NCI-H146 (cell line): ENCODE results near the gene ATP8A1.
"Not testable (repeated sequence)": the region's sequence is repeated elsewhere in the genome, so short reads cannot be mapped to it uniquely, and the experiment has no call there.

Source experiments
- DNase-seq: peaks from one replicate; lab custom pipeline; 2025; lab: John Stamatoyannopoulos, UW

Gene ATP8A1

GRCh38 chr4:42656944-42657792 lies at the start of gene ATP8A1:
TSS of gene ATP8A1 (minus strand) at chr4:42657105. CDS start at chr4:42656873, 232 bp downstream.
- DNase-seq = peak; percentile 81

DNA sequence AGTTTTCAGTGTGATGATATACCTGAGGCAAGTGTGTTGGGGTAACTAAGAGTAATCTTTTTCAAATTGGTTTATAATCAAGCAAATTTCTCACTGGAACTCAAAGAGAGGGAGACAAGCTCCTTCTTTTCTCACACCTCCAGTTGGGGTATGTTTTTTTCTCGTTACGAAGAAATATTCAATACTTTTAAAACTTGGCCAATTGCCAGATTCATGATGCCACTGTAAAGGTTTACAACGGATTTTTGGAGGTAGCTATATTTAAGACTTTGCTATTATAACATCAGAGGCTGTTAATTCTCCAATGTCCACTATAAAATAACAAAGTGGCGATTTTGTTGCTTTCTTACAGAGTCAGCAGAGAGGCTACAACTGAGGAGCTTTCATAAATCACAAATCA lies 49.2 kb upstream of the ATP8A1 start:
- no peak for DNase-seq

- DNase-seq = no peak
These were observed 46.9 kb upstream of the ATP8A1 start for GRCh38 chr4:42703813-42704212.

- DNase-seq = no peak
These were observed 46.0 kb upstream of the ATP8A1 start for GRCh38 chr4:42702895-42703294.

DNA sequence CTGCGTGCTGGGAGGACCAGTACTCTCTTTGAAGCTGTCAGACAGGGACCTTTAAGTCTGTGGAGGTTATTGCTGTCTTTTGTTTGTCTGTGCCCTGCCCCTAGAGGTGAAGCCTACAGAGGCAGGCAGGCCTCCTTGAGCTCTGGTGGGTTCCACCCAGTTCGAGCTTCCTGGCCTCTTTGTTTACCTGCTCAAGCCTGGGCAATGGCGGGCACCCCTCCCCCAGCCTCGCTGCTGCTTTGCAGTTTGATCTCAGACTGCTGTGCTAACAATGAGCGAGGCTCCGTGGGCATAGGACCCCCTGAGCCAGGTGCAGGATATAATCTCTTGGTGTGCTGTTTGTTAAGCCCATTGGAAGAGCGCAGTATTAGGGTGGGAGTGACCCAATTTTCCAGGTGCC lies 44.9 kb upstream of the ATP8A1 start:
- not testable (repeated sequence) for DNase-seq

- no peak for DNase-seq
These were observed 33.6 kb upstream of the ATP8A1 start for GRCh38 chr4:42690537-42690936.

DNA sequence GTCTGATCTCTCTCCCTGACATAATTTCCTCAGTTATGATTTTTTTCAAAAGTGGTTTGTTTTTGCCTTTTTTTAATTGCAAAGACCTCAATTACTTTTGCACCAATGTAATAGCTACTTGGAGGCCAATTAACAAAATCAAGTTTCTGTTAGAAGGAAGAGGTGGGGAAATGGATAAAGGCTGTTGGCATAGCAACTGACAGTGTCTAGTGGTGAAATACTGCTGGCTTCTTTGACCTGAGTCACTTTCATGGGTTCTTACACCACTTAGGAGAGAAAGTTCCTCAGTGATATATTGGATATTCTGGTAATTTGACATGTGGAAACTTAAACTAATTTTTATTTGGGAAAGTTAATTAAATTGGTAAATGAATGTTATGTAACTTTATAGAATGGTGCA lies 26.5 kb upstream of the ATP8A1 start:
- no peak for DNase-seq

- no peak for DNase-seq
These were observed 21.6 kb upstream of the ATP8A1 start for GRCh38 chr4:42678512-42678911.

DNA sequence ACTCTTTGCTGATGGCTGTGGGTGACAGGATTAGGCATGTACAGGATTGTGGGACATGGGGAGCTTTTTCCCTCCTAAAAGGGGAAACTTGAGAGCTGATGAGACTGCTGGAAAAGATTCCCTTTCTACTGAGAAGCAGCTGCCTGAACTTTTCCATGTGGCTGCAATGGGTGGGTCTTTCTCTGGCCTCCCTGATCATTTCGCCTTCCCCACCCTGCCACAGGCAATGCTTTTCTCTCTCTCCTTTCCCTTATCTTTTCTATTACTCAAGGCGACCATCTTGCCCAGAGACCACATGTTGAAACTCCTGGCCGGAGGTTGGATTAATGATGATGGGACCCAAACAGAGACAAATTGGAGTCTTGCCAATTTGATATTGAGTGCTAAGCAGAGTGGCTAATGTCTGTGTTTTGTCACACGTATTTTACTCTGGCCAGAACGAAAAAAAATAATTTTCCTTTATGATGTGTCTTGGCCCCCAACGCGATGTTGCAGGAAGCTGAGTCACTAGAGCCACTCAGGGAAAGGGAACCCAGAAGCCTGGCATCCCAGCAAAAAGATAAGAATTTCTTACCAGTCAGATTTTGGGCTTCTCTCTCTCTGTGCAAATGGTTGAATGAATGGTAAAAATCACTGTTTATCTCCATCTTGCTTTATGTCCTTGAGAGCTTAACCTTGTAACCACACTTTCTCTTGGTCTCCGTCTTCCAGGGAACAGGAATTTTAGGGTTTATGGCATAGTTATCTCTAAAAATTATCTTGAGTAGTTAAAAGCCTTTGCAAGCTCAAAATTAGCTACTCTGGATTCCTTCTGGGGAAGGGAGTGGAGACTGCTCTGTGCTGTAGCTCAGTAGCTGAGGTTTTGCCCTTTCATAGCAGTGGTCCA lies 19.4 kb upstream of the ATP8A1 start:
- DNase-seq = no peak

DNA sequence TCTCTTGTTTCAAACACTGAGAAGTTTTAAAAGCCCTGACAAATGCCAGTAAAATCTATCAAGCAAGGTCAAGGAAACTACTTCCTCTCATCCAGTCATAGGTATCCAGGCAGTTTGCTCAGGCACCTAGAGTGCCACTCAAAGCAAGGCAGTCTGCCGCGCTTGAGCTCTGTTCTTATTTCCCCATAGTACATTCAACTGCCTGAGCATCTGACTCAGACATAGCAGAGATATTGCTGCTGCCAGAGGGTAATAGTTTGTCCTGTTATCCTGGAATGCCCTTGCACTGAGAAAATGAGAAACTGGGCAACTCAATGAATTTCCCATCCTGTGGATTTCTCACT lies 16.1 kb upstream of the ATP8A1 start:
- no peak for DNase-seq

DNA sequence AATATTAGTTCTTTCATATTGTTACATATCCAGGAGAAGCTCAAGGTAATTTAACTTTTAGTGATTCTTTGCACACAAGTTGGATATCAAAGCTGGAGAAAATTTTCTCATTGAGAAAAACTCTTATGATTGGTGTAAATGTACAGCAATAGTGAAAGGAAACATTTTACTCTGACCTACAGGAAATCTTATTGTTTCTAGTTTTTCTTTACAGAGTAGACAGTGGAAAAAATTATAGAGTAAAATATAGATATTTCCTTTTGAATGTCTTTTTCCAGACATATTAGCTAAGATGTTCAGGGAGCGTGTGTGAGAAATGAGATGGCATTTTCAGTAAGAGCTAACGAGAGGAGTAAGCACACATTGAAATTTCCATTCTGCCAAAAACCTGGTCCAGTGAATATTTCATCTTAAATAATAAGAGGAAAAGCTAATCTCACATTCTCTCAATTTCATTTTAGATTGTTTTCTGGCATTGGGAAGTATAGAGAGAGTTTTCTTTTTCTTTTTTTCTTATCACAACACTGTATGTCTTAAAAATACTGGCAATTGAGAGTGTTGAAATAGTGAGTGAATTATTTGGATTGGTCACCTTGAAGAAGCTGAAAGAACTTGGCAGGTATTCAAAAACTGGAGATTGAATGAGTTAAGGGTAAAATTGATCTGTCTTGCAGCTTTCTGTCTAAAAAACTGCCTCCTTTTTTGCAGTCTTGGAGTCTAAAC lies 15.6 kb upstream of the ATP8A1 start:
- DNase-seq = no peak

- no peak for DNase-seq
These were observed 14.7 kb upstream of the ATP8A1 start for GRCh38 chr4:42671431-42672194.

DNA sequence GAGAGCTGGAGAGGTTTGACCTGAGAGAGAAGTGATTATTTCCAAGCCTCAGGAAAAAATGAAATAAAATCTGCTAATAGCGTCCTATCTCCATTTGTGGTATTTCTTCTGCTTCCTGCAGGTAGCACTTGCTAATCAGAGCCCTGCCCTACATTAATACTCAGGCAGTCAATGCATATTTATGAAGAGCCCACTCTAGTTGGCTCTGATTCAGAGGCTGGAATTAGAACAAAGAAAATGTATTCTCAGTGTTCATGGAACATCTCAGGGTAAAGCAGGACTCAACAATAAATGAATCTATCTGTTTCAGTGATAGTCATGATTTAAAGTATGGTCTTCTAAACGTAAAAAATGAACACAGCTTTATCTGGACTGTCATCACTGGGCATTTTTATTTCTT lies 1.4 kb upstream of the ATP8A1 start:
- DNase-seq = no peak

DNA sequence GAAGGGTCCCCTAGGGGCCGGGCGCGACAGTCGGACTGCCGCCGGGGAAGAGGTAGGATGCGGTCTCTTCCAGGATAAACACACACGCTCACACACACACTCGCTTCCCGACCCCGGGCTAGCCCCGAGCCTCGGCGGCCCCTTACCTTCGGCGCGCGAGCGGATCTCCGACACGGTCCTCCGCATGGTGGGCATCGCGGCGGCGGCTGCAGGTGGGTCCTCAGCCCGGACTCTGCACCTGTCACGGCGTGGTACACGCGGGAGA lies 294 bp downstream of the ATP8A1 start:
- DNase-seq = no peak

- peak; percentile 12 for DNase-seq
These were observed 805 bp downstream of the ATP8A1 start for GRCh38 chr4:42655921-42656678.

DNA sequence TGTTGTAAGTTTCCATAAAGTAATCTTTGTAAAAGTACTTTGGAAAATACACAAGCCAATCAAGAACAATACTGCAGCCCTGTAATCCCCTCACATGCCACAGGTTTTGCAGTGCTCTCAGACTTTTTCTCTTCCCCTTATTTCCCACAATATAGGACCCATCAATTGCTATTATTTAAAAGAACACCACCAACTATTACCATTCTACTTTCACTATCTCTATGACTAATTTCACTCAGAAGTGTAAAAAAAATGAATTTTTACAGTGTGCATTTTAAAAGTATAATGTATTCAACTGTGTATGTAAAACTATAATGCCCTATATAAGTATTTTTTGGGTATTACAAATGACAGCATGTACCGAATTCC lies 1.7 kb downstream of the ATP8A1 start:
- no peak for DNase-seq

GRCh38 chr4:42654631-42655268 lies 2.2 kb downstream of the ATP8A1 start:
- no peak for DNase-seq

DNA sequence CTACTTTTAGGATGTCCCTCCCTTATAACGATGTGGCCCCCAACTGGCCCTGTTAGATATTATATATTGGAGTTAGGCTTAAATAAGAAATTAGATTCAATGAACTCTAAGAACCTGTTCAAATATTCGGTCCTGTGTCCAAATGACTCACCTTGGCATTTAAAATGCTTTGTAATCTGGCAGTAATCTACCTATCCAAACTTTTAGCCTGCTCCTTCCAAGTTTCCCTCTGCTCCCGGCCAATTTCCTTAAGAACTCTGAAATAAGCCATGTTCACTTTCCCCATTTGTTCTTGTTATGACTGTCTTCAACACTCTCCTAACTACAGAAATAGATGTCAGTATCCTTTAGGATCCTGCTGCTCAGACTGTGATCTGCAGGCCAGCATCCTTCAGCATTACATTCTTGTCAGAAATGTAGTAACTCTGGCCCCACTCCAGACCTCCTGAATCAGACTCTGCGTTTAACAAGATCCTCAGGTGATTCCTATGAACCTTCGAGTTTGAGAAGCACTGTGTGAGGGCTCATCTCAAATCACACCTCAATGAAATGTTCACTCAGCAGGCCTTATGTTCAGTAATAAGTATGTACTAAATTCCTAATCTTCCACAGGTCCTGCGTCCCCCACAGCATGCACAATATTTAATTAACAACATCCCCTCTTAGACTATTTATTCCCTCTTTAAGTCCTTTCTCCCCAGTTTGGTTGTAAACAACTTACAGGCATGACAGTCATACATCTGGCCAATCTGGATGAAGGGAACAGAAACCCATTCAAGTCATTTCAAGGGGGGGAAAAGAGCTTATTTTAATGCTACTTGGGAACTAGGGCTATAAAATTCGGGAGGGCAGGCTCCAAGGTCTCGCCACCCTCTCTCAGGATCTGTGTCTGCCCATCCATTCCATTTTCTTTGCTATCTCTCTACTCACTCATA lies 3.0 kb downstream of the ATP8A1 start:
- no peak for DNase-seq

DNA sequence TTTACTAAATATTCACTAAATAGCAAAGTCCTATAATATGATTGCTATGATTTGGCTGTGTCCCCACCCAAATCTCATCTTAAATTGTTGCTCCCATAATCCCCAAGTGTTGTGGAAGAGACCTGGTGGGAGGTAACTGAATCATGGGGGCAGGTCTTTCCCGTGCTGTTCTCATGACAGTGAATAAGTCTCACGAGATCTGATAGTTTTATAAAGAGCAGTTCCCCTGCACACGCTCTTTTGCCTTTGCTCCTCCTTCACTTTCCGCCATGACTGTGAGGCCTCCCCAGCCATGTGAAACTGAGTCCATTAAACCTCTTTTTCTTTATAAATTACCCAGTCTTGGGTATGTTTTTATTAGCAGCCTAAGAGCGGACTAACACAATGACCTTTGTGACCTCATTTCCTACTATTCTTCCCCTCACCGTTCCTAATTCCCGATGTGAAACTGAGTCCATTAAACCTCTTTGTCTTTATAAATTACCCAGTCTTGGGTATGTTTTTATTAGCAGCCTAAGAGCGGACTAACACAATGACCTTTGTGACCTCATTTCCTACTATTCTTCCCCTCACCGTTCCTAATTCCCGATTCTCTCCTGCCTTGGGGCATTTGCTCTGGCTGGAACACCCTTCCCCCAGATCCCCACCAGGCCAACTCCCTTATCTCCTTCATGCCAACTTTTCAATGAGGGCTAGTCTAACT lies 4.2 kb downstream of the ATP8A1 start:
- DNase-seq = not testable (repeated sequence)
